T-helper 1 cell (primary cell): Measurements from ENCODE around the gene NPSR1.
"Not testable (repeated sequence)": the region's sequence is repeated elsewhere in the genome, so short reads cannot be mapped to it uniquely, and the experiment has no call there.

Source experiments
- DNase-seq, 5 donors: peaks; one replicate each; pipeline ENCODE4 v3.0.0-alpha.2; 2012 to 2020

The NPSR1 gene

DNA sequence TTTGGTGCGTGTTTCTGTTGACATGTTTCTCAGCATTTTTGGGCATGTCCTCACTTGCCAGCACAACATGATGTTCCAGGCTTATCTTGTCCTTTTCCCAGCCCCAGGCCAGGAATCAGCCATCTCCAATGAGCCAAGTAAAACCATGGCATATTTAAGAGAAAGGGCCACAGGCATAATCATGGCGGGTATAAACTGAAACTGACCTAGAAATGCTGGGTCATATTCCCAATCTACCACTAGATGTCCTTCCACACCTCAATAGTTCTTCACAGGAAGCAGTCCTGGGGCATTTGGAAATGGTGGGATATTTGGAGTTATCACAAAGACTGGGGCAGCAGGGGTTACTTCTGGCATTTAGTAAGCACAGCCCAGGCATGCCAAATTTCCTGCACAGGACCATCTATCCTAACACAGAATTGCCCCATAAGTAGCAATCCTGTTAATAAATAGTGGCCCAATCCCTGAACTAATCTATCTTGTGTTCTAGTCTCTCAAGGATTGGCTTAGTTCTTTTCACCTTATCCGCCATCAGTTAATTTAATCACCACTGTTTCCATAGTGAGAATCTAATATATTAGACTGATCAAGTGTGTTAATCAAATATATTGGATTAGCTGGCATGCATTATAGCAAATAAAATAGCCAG, 101.6 kb downstream of the NPSR1 start:
- no peak for DNase-seq

DNA sequence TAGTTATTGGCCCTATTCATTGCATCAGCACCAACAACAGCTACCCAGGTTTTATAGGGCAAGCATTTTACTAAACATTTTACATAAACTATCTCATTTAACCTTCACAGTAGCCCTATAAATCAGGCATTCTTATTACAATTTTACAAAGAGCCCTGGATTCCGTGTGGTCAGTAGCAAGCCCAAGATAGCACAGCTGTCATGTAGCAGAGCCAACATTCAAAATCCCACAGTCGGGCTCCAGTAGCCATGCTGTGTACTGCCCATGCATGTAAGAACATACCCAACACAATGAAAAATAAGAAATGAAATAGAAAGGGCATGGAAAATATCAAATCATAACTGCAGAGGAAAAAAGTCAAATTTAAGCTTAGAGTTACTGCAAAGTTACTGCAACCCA, 102.3 kb downstream of the NPSR1 start:
- DNase-seq: no peak

DNA sequence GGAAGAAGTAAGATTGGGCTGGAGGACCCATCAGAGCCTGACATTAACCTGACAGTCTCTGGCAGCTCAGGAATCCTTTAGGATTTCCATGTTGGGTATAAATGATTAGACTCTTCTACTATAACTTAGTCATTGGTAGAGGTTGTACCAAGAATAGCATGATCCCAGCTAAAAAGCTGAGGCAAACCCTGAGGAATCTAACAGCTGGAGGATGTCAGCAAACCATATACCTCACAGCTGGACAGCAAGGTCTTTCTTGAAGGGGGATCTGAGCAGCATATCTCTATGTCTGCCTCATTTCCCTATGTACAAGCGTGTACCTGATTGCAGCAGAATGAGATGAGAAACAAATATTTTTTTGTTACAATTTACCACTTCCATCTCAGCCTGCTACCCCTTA, 103.2 kb downstream of the NPSR1 start:
- no peak for DNase-seq

DNA sequence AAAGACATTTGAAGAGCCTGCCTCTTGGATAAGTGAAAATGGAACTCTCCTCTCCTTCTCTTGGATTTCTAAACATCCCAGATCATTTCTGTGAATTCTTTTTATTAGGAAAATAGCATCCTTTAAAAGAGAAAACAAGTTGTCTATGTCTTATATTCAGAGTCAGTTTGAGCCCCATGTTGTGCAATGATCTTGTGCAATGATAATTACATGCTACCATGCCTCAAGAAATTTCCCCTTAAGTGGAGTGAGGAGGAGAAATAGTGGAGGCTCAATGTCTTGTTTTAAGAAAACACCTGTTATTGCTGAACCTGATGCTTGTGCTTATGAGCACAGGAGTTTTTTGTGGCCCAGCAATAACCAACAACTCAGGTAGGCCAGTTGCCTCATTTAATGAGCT, 103.6 kb downstream of the NPSR1 start:
- no peak for DNase-seq

DNA sequence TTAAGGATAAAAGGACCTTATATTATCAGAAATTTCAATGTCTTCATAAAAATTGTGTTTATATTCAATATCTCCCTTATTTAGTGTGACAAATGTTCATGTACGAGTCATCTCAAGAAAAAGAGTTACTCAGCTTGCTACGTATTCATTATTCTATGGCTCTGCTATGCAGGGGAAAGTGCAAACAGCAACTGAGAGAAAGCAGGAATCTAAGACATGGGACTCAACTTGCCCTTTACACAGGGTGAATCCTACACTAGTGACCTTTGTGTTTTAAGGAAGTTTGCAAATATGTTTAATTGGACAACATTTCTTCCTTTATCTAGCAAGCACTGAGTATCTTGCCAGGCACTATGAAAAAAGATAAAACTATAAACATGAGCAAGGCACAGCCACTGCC, 104.7 kb downstream of the NPSR1 start:
- DNase-seq: no peak

DNA sequence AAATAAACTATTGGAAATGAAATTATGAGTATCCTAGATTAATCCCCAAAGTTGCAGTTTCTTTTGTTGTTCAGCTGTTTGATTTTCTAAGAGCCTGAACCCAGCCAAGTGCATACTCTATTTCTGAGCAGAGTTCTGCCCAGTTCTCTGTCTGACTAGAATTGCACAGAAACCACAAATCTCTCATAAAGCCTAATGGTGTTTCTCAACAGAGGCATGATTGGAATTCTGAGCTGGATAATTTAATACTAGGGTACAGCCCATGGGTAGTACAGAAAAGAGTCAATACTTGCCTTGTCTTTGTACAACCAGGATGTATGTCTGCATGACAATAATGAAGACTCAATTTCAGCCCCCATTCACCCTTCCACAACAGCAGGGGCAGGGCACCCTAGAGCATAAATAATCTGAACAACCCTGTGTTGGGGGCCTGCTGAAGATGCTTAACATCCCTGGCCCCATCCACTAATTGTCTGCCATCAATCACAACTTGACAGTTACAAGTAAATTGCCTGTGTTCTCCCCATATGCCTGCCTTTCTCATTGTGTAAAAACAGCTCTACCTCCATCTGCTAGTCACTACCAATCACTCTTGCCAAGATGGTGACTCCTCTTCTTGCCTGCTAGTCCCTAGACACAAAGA, 114.4 kb downstream of the NPSR1 start:
- DNase-seq: no peak

DNA sequence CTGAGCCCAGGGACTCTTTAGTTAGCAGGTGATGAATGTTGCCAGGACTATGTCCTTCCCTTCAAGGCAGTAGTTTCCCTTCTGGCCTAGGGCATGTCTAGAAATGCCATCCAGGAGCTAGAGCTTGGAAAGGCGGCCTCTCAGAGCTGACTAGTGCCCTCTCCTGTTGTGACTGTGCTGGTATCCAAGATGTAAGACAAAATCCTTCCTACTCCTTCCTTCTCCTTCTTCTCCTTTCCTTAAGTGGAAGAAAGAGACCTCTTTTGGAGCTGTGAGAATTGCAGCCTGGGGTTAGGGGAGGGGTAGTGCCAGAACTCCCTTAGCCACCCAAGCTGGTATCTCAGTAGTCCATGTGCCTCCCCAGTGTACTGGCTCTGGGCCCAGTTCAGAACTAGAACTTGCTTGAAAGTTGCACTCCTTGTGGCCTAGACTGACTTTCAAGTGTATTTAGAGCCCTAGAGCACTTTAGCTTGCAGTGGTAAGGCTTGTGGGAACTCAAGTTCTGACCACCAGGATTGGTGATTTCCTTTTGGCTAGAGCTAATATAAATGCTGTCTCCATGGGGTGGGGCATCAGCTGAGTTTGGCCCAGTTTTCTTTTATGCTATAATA, 118.8 kb downstream of the NPSR1 start:
- DNase-seq: no peak

DNA sequence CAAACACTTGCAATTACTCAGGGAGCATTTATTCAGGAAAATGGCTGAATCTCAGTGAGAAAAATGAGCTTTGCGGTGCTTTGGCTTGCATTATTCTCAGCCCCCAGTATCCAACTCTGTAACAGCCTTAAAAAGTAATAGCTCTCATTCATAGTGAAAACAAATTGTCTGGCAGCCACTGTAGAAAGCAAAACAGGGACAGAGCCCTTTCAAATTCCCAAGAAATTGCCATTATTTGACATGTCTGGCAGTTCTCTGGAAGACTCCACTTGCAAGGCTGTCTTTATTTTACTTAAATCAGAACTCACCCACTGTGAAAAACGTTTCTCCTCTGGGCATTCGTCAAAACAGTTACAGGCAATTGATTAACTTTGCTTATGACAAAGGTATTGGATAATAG, 122.5 kb downstream of the NPSR1 start:
- no peak for DNase-seq

DNA sequence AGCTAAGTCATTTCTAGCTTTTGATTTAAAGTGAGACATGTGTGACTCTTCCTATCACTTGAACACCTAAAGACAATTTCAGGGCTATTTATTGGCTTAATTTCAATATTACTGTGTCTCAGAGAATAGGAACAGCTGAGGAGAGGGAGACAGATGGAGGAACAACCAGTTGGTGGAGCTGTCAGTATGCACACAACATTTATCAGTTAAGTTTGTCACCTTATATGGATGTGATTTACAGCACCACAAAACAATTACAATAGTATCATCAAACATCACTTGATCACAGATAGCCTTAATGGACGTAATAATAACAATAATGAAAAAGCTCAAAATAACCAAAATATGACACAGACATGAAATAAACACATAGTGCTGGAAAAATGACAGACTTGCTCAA, 129.6 kb downstream of the NPSR1 start:
- DNase-seq: no peak

DNA sequence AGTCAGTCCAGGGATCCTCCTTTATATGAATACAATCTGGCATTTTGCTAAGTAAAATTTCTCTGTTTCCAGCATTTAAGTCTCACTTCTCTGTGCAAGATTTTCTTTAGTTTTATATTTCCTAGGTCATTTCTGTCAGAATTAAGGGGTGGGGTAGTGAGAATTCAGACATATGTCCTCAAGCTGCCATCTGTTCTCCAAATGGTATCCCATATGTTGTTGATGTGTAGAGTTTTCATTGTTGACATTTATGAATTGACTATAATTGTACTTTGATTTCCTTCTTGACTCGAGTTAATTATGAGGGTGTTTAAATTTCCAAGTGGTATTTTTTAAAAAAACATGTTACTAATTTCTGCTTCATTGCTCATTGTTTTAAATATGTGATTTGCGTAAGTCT, 148.8 kb downstream of the NPSR1 start:
- no peak for DNase-seq

DNA sequence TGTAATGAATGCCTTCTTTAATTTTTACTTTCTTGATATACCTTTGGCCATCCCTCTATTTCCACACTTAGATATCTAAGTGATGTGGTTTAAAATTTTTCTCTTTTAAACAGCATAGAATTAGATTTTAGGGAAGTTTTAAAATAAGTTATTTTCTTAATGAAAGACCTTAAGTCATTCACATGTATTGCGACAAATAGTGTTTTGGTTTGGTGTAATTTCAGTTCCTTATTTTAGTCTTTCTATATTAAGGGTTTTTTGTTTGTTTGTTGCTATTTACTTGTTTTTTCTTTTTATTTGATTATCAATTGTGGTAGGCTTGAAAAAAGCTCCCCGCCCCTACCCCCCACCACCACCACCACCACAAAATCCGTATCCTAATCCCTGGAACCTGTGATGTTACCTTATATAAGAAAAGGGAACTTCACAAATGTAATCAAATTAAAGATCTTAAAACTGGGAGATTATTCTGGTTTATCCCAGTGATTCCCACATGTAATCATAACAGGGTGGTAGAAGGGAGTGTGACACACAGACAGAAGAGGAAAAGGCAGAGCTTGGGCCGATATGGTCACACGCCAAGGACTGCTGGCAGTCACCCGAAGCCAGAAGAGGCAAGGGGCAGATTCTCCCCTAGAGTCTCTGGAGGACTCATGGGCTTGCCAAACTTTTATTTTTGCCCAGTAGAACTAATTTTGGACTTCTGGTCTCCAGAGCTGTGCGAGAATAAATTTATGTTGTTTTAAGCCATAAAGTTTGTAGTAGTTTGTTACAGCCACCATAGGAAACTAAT, 149.7 kb downstream of the NPSR1 start:
- DNase-seq: no peak

DNA sequence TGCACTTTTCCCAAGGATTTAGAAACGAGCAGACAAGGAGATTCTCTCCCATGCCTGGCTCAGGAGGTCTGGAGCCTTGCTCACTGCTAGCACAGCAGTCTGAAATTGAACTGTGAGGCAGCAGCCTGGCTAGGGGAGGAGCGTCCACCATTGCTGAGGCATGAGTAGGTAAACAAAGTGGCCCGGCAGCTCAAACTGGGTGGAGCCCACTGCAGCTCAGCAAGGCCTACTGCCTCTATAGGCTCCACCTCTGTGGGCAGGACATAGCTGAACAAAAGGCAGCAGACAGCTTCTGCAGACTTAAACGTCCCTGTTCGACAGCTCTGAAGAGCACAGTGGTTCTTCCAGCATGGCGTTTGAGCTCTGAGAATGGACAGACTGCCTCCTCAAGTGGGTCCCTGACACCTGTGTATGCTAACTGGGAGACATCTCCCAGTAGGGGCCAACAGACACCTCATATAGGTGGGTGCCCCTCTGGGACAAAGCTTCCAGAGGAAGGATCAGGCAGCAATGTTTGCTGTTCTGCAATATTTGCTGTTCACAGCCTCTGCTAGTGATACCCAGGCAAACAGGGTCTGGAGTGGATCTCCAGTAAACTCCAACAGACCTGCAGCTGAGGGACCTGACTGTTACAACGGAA, 156.3 kb downstream of the NPSR1 start:
- DNase-seq: not testable (repeated sequence)

DNA sequence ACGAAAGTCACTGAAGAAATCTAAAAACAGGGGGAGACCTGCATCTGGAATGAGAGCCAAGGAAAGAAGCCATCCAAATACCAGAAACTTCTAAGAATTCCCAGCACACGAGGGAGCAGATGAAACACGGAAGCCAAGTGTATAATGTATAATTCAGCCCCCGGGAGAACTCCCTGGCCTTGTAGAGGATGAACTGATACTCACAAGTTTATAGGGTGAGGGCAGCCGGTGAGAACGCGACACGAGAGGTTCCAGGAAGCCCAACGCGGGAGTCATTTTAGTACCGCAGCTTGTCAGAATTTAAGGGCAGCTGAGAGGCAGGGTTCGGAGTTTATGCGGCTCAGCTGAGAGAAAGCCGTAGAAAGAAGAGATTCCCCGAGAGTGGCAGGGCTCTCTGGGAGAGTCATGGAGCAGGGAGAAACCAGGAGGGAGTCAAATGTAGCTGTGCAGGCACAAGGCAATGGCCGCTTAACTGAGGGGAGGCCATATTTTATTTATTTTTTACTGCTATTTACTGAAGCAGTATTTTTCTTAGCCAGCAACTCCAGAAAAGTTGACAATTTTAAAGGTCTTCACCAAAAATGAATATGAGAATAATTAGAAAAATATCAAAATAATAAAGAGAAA, 164.0 kb downstream of the NPSR1 start:
- DNase-seq: no peak

DNA sequence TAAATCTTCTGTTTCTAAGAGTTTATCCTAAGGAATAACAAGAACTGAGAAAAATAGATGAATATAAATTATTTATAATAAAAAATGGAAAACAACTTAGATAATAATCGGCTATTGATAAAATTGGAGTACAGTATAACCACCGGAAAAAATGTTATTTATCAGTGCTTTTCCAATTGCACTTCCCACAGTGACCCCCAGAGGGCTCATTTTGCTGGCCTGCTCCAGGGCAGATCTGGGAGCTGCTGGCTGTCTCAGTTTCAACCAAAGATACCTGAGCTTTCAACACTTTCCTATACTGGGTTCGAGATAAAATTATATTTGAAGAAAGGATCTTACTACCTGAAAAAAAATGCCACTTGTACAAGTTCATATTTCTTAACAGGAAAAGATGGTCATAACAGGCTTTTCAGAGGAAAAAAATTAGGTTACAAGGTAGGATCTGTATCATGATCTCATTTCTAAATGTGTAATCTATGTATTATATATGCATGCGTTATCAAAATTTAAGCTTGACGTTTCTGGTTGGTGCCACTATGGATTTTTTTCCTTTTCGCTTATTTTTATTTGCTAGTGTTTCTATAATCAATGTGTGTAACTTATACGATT, 165.7 kb downstream of the NPSR1 start:
- peak in 3 of 5 donors; percentile 16 to 33 (median 22) for DNase-seq

DNA sequence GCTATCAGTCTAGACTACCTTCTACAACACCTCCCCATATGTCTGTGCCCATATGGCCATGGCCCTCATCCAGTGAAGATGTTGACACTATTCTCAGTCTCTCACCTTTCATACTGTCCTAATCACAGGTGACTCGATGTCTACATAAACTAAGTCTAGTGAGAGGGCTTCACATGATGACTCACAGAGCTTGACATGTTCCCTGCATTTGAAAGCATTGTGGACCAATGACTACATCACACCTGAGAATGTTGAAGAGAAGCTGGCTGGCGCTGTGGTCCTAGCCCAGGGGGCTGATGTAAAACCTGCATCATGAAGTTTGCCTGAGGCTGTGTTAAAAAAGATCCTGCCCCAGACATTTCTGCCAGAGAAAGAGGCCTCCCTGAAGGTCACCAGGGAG, 167.2 kb downstream of the NPSR1 start:
- no peak for DNase-seq

DNA sequence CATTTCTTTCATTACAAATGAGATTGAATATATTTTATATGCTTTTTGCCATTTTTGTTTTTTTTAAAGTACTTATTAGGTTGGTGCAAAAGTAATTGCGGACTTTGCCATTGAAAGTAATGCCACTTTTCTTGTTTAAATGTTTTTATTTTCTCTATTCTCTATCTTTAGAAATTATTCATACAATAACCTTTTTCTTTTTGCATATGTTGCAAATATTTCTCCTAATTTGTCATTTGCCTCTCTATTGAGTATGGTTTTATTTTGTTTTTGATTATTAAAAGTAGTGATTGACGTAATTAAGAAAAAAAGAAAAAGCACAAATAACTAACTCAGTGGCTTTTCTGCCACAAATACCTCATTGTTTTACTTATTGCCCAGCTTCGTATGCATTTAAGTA, 172.4 kb downstream of the NPSR1 start:
- no peak for DNase-seq

DNA sequence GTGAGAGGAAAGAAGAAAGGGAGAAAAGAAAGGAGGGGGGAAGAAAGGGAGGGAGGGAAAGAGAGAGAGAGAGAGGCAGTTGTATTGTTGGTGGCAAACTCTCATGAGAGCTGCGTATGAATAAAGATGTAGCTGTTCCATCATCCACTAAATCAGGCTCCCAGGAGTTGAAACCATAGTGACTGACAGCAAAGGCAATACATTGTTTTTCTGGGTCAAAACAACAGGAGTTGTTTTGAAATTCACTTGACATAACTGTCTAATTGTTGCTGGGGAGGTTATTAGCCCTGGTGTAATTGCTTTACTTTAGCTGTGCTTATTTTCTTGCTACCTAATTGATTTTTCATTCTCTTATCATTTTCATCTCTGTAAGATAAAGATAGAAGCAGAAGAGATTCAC, 173.4 kb downstream of the NPSR1 start:
- no peak for DNase-seq

DNA sequence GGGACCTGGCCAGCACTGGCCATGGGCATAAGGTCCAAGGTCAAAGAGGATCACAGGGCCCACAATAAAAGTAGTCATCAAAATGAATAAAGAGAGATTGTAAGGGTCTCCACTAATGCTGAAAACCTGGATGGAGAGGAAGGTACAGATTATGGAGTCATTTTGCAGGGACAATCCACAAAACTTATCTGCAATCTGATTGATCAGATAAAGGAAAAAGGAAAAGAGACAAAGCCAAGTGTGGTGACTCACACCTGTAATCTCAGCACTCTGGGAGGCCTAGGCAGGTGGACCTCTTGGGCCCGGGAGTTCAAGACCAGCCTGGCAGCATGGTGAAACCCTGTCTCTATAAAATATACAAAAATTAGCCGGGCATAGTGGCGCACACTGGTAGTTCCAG, 174.0 kb downstream of the NPSR1 start:
- DNase-seq: no peak

DNA sequence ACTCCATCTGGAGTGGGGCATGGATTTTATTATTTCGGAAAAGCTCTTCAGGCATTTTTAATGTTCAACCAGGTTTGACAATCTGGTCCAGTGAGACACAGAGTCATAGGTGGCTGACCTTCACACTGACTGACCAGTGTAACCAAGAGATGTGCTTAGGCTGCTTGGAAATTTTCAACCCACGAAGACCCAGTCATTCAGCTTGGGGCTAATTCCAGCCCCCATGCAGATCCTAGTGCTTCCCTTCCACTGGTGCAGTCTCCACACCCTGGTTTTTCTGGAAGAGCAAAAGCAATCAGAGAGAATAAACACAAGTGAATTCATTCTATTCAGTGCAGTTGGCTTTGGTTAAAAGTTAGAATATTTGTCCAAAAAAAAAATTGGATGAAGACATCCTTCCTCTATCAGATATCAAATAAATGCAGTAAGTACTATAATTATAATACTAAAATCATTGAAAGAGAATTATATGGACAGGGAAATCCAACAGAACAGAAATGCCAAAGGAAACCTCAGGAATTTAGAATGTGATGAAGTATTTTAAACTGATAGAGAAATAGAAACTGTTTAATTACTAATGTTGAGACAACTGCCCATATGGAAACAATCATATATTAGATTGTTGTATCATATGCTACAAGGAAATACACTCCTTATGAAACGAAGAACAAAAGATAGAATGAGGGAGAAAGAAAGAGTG, 178.0 kb downstream of the NPSR1 start:
- no peak for DNase-seq

DNA sequence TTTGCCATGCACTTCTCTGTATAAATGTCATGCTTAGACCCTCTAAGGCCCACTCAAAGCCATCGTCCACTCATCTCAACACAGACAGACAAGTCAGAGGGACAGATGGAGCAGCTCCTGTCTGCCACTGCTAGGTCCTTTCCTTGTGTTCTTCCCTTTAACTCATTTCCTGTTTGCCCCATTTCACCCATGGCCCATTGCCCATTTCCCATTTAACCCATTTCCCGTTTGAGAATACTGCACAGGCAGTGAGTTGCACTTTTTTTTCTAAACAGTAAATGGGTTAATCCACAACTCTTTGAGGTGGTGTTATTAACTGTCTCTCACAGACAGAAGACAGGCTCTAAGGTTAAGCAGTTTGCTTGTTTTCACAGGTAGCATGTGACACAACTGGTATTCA, 179.3 kb downstream of the NPSR1 start:
- DNase-seq: no peak

DNA sequence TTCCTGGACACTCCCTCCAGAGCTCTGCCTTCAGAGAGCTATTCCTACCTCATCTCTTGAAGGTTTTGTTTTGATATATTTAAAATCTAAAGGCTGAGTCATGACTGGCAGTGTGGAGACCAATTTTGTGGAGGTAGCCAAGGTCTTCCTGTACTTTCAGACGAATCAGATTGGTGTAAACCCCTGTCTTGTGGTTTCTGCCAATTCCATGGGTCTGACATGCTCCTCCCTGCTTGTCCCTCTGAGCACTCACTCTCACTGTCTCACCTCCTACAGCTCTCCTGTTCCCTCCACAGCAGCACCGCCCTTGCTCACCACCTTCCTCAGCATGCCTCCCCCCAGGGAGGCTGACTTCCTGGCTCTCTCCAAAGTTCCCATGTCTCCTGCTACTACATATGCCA, 179.8 kb downstream of the NPSR1 start:
- no peak for DNase-seq

DNA sequence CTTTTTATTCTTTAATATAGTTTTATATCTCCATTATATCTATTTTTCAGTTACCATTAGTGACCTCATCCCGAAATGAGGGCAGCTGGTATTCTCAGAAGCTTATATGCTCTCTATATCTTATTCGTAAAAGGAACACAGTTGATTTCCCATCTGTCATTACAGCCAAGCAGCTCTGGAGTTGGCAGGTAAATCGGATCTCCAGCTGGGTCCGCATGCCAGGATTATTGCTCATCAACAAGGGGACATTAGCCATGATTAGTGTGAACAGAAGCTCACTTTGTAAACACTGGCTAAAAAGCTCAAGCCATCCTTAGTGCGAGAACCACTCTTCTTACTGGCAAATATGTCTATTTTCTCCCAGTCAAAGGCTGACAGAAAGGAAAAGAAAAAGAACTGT, 180.3 kb downstream of the NPSR1 start:
- no peak for DNase-seq
